MM.1S (cell line): Measurements from ENCODE around the gene SERPINA4.

Experiments
- DNase-seq: peaks from one replicate; pipeline ENCODE4 v3.0.0-alpha.2; 2015
- H2AFZ ChIP-seq: fragments of 300-600 bp; sonication (generic); 2 replicates; pipeline ENCODE4 v1.6.0; 2016; ENCODE audit warnings: antibody characterized with exemption, low read length
- H3F3A ChIP-seq: fragments of 300-600 bp; sonication (generic); 2 replicates; pipeline ENCODE4 v1.6.1; 2016; ENCODE audit warnings: mild to moderate bottlenecking, antibody characterized with exemption, low read length, moderate library complexity, mixed read lengths; ENCODE audit not compliant: insufficient read depth
- H3K27ac ChIP-seq: fragments of 300-600 bp; sonication (generic); 2 replicates; pipeline ENCODE4 v1.5.1; 2016; ENCODE audit warnings: mild to moderate bottlenecking, low read length
- H3K27me3 ChIP-seq: fragments of 300-600 bp; sonication (generic); replicated peaks from 2 replicates; pipeline ENCODE4 v1.6.0; 2016; ENCODE audit warnings: low read length; ENCODE audit not compliant: insufficient read depth
- H3K36me3 ChIP-seq: fragments of 300-600 bp; sonication (generic); replicated peaks from 2 replicates; pipeline ENCODE4 v1.6.1; 2016; ENCODE audit warnings: mild to moderate bottlenecking, low read length, mixed read lengths; ENCODE audit not compliant: insufficient read depth
- H3K4me1 ChIP-seq: fragments of 300-600 bp; sonication (generic); 2 replicates; pipeline ENCODE4 v1.6.1; 2016; ENCODE audit warnings: low read length, mixed read lengths
- H3K4me2 ChIP-seq: fragments of 300-600 bp; sonication (generic); 2 replicates; pipeline ENCODE4 v1.6.0; 2016; ENCODE audit warnings: low read depth, low read length
- H3K4me3 ChIP-seq: fragments of 300-600 bp; sonication (generic); 2 replicates; pipeline ENCODE4 v1.5.1; 2016; ENCODE audit warnings: low read length, mixed read lengths
- H3K79me2 ChIP-seq: fragments of 300-600 bp; sonication (generic); 2 replicates; pipeline ENCODE4 v1.6.1; 2016; ENCODE audit warnings: mixed run types, low read length, mixed read lengths
- H3K9ac ChIP-seq: fragments of 300-600 bp; sonication (generic); 2 replicates; pipeline ENCODE4 v1.6.1; 2016; ENCODE audit warnings: low read length, mixed read lengths
- H3K9me2 ChIP-seq: fragments of 300-600 bp; sonication (generic); replicated peaks from 2 replicates; pipeline ENCODE4 v1.6.1; 2016; ENCODE audit warnings: mild to moderate bottlenecking, low read length, mixed read lengths; ENCODE audit not compliant: insufficient read depth
- H3K9me3 ChIP-seq: fragments of 300-600 bp; sonication (generic); replicated peaks from 2 replicates; pipeline ENCODE4 v1.6.1; 2016; ENCODE audit warnings: mild to moderate bottlenecking, low read length, mixed read lengths; ENCODE audit not compliant: insufficient read depth
- H4K20me1 ChIP-seq: fragments of 300-600 bp; sonication (generic); 2 replicates; pipeline ENCODE4 v1.6.1; 2016; ENCODE audit warnings: mild to moderate bottlenecking, low read length, moderate library complexity, mixed read lengths; ENCODE audit not compliant: insufficient read depth
- CTCF ChIP-seq: fragments of 300-600 bp; sonication (generic); IDR thresholded peaks from 2 replicates; pipeline ENCODE4 v1.5.1; 2016; ENCODE audit warnings: antibody characterized with exemption, low read length, mixed read lengths
- EZH2 ChIP-seq: fragments of 300-600 bp; sonication (generic); optimal IDR thresholded peaks from 2 replicates; pipeline ENCODE3; 2017; ENCODE audit warnings: low read depth, mild to moderate bottlenecking, antibody characterized with exemption, low read length, mixed read lengths
- EZH2phosphoT487 ChIP-seq: fragments of 300-600 bp; sonication (generic); IDR thresholded peaks from 2 replicates; pipeline ENCODE4 v1.6.1; 2018; ENCODE audit warnings: antibody characterized with exemption, low read length

SERPINA4 gene

DNA sequence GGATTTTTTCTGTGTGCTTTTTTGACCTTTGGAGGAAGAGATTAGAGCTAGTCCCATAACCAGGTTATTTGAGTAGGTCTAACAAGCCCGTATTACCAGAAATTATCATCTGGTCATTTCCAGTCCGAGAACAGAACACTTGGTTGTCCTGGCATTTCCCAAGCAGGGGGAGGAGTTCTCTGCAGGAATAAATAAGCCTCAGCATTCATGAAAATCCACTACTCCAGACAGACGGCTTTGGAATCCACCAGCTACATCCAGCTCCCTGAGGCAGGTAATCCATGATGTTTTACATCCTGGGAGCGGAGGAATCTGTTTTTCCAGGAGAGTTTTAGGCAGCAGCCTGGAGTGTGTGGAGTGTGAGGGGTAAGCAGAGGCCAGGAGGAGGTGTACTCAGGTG is 50.9 kb downstream of the SERPINA4 start, which contains the start of gene SERPINA3:
SERPINA3 (plus strand) TSS at position 218 of the 400 bp plus-strand sequence. CDS start 2,051 bp downstream, outside the sequence.
- Histone ChIP-seq H3K4me3 (no peak within 1 kb of the TSS), H3K27ac (no peak within 1 kb of the TSS), H3K4me2 (no peak within 1 kb of the TSS), H3K4me1 (no peaks in the 10 kb centered on the region), H2AFZ (no peak within 1 kb of the TSS), H4K20me1 (no peaks in the 10 kb centered on the region), H3K79me2 (no peaks in the 10 kb centered on the region), H3K9me3 (no peaks in the 10 kb centered on the region), H3K9me2 (no peaks in the 10 kb centered on the region), H3K9ac (no peak within 1 kb of the TSS), H3K27me3 (no peaks in the 10 kb centered on the region), H3K36me3 (no peaks in the 10 kb centered on the region), H3F3A (no peaks in the 10 kb centered on the region)
- no peak for TF ChIP-seq EZH2
- TF ChIP-seq EZH2phosphoT487: no peak
- TF ChIP-seq CTCF: no peak
- DNase-seq: no peak

- Histone ChIP-seq H3K4me2 (no peak overlapping the region), H3K79me2 (no peaks in the 10 kb centered on the region), H2AFZ (no peak overlapping the region), H3K36me3 (no peaks in the 10 kb centered on the region), H3K27me3 (no peaks in the 10 kb centered on the region), H3K9me3 (no peaks in the 10 kb centered on the region), H4K20me1 (no peaks in the 10 kb centered on the region), H3F3A (no peaks in the 10 kb centered on the region), H3K9me2 (no peaks in the 10 kb centered on the region), H3K9ac (no peak overlapping the region), H3K4me1 (no peaks in the 10 kb centered on the region), H3K27ac (no peak overlapping the region), H3K4me3 (no peak overlapping the region)
- DNase-seq: no peak
- TF ChIP-seq EZH2 (no peak), EZH2phosphoT487 (no peak), CTCF (no peak)
Measured at GRCh38 chr14:94612580-94613554, 51.6 kb downstream of the SERPINA4 start.

GRCh38 chr14:94613720-94614644 is 52.7 kb downstream of the SERPINA4 start:
- no peak for DNase-seq
- no peaks in the 10 kb centered on the region for H3F3A ChIP-seq
- H4K20me1 ChIP-seq: no peaks in the 10 kb centered on the region
- H3K4me1 ChIP-seq: no peaks in the 10 kb centered on the region
- no peaks in the 10 kb centered on the region for H3K36me3 ChIP-seq
- no peak overlapping the region for H3K27ac ChIP-seq
- no peak overlapping the region for H3K4me2 ChIP-seq
- H3K9ac ChIP-seq: no peak overlapping the region
- H3K27me3 ChIP-seq: no peaks in the 10 kb centered on the region
- no peak overlapping the region for H3K4me3 ChIP-seq
- no peak for TF ChIP-seq EZH2
- no peak for TF ChIP-seq EZH2phosphoT487
- TF ChIP-seq CTCF: no peak
- H2AFZ ChIP-seq: no peak overlapping the region
- no peaks in the 10 kb centered on the region for H3K9me2 ChIP-seq
- H3K79me2 ChIP-seq: no peaks in the 10 kb centered on the region
- no peaks in the 10 kb centered on the region for H3K9me3 ChIP-seq
